ENCODE measurements around the gene CORO1C. TPM values are rescaled to one million over a fixed set of nuclear protein-coding genes. Genes with fewer than 3 reads are reported as not detected.

The CORO1C gene
- total RNA-seq, 1 donor from 2014 or later, result 128 TPM

- H3K4me3 ChIP-seq, result no peak overlapping the region
- no peaks in the 10 kb centered on the region for H3K27me3 ChIP-seq
- no peak overlapping the region for H3K9ac ChIP-seq
- Mint-ChIP-seq H3K4me3 (no peak overlapping the region), H3K27me3 (ENCODE audit: insufficient read depth, low read depth) (peaks cover 4% of the 10 kb centered on the region), H3K27ac (no peak overlapping the region), H3K9me3 (no peaks in the 10 kb centered on the region), H3K36me3 (peaks cover 2% of the 10 kb centered on the region), H3K4me1 (no peaks in the 10 kb centered on the region)
- H3K36me3 ChIP-seq, result no peaks in the 10 kb centered on the region
- no peak overlapping the region for H2AFZ ChIP-seq (replicated peaks)
- DNase-seq (ENCODE audit: low spot score), result no peak
- no peaks in the 10 kb centered on the region for H3K4me1 ChIP-seq
- no peaks in the 10 kb centered on the region for H4K20me1 ChIP-seq (ENCODE audit: low read depth)
- H3K27ac ChIP-seq, result no peak overlapping the region
- H3K79me2 ChIP-seq (ENCODE audit: low read depth), result no peaks in the 10 kb centered on the region
- no peaks in the 10 kb centered on the region for H3F3A ChIP-seq (ENCODE audit: low read depth)
- H3K4me2 ChIP-seq, result no peak overlapping the region
- TF ChIP-seq EZH2 (IDR thresholded peaks at IDR 0.05), result no peak
- TF ChIP-seq CTCF (IDR thresholded peaks at IDR 0.05), result no peak
- TF ChIP-seq EZH2phosphoT487 (IDR thresholded peaks at IDR 0.05), result no peak
- H3K9me3 ChIP-seq (ENCODE audit: low read depth), result no peaks in the 10 kb centered on the region
These were observed 12.9 kb upstream of the CORO1C start for GRCh38 chr12:108744021-108744897.

- Histone ChIP-seq H3K9ac (no peak overlapping the region), H3K9me3 (ENCODE audit: low read depth) (no peaks in the 10 kb centered on the region), H3K27ac (no peak overlapping the region), H3K4me3 (no peak overlapping the region), H3K4me1 (no peaks in the 10 kb centered on the region), H3K79me2 (ENCODE audit: low read depth) (no peaks in the 10 kb centered on the region), H3F3A (ENCODE audit: low read depth) (no peaks in the 10 kb centered on the region), H3K4me2 (no peak overlapping the region), H3K36me3 (no peaks in the 10 kb centered on the region), H4K20me1 (ENCODE audit: low read depth) (no peaks in the 10 kb centered on the region), H2AFZ (replicated peaks) (no peak overlapping the region), H3K27me3 (no peaks in the 10 kb centered on the region)
- TF ChIP-seq CTCF (IDR thresholded peaks at IDR 0.05) (no peak), EZH2phosphoT487 (IDR thresholded peaks at IDR 0.05) (no peak), EZH2 (IDR thresholded peaks at IDR 0.05) (no peak)
- DNase-seq (ENCODE audit: low spot score), result no peak
- Mint-ChIP-seq H3K4me3 (no peak overlapping the region), H3K27ac (no peak overlapping the region), H3K27me3 (ENCODE audit: insufficient read depth, low read depth) (peaks cover 1% of the 10 kb centered on the region), H3K4me1 (peaks cover 9% of the 10 kb centered on the region), H3K36me3 (no peaks in the 10 kb centered on the region), H3K9me3 (no peaks in the 10 kb centered on the region)
These were observed 6.9 kb upstream of the CORO1C start for GRCh38 chr12:108738170-108738569.

- Mint-ChIP-seq H3K4me1 (peaks cover 15% of the 10 kb centered on the region), H3K9me3 (no peaks in the 10 kb centered on the region), H3K4me3 (no peak overlapping the region), H3K36me3 (no peaks in the 10 kb centered on the region), H3K27me3 (ENCODE audit: insufficient read depth, low read depth) (no peaks in the 10 kb centered on the region), H3K27ac (no peak overlapping the region)
- Histone ChIP-seq H3K4me2 (no peak overlapping the region), H3K27me3 (no peaks in the 10 kb centered on the region), H3K79me2 (ENCODE audit: low read depth) (peaks cover under 1% of the 10 kb centered on the region), H3K4me3 (no peak overlapping the region), H3K36me3 (no peaks in the 10 kb centered on the region), H3K9ac (no peak overlapping the region), H3K27ac (no peak overlapping the region), H3K9me3 (ENCODE audit: low read depth) (no peaks in the 10 kb centered on the region), H3K4me1 (no peaks in the 10 kb centered on the region), H2AFZ (replicated peaks) (no peak overlapping the region), H3F3A (ENCODE audit: low read depth) (peaks cover 15% of the 10 kb centered on the region), H4K20me1 (ENCODE audit: low read depth) (no peaks in the 10 kb centered on the region)
- no peak for TF ChIP-seq EZH2phosphoT487 (IDR thresholded peaks at IDR 0.05)
- no peak for TF ChIP-seq CTCF (IDR thresholded peaks at IDR 0.05)
- TF ChIP-seq EZH2 (IDR thresholded peaks at IDR 0.05), result no peak
- DNase-seq (ENCODE audit: low spot score), result no peak
These were observed 4.5 kb upstream of the CORO1C start for GRCh38 chr12:108735855-108736254.
